HepG2 (cell line): ENCODE results near the gene KRT82. TPM values are rescaled to one million over a fixed set of nuclear protein-coding genes. Genes with fewer than 3 reads are reported as not detected.

Experiments used
- ATAC-seq: fragments of 200-7000 bp; cut with Tn5 transposase; 3 replicates; pipeline ENCODE4 v1.9.1; 2020; ENCODE audit warnings: mild to moderate bottlenecking, moderate library complexity
- BruUV-seq: library from RNA; stranded (reverse); fragments of 400-500 nt; replicated peaks from 2 replicates; lab custom pipeline; 2021; lab: Mats Ljungman, UMichigan
- CTCF ChIA-PET: fragments of 300-600 bp; formaldehyde crosslinking; extraction: SDS; loops from one replicate; lab custom pipeline; 2021; ENCODE audit warnings: low total read pairs, inconsistent platforms, low intra/inter-chr PET ratio; lab: Yijun Ruan, JAX
- POLR2A ChIA-PET: fragments of 350-600 bp; sonication (Branson Sonifier 250); formaldehyde crosslinking; loops from one replicate; lab custom pipeline; 2020; ENCODE audit warnings: antibody characterized with exemption, inconsistent platforms; lab: Yijun Ruan, JAX
- DNase-seq: peaks from one replicate; pipeline ENCODE4 v3.0.0-alpha.2; 2015; ENCODE audit warnings: low spot score
- FAIRE-seq: peaks from 3 replicates; lab custom pipeline; 2011; peaks lifted over from hg19 to GRCh38; lab: Jason Lieb, UNC
- H2AFZ ChIP-seq: one replicate; pipeline ENCODE4 v1.6.1; 2011; ENCODE audit warnings: low read length, inconsistent platforms
- H3K27ac ChIP-seq: fragments of 300-600 bp; 3 replicates; pipeline ENCODE4 v1.8.0; 2011; ENCODE audit warnings: mixed run types, mild to moderate bottlenecking, mixed read lengths, low read length, inconsistent platforms; ENCODE audit not compliant: insufficient read depth; ENCODE audit errors: extremely low read length
- H3K27me3 ChIP-seq, 2 experiments: fragments of 200-600 bp in 1 of 2; 2 replicates in 1 of 2; 3 replicates in 1 of 2; pipeline versions ENCODE4 v1.6.0 to v1.8.0; 2011; ENCODE audit warnings: low read length in 2 of 2, mild to moderate bottlenecking in 2 of 2, moderate library complexity in 2 of 2, inconsistent platforms in 1 of 2; ENCODE audit not compliant: insufficient read depth in 2 of 2, control insufficient read depth in 1 of 2
- H3K36me3 ChIP-seq, 2 experiments: fragments of 200-600 bp in 1 of 2; replicated peaks in 1 of 2; 2 replicates in 1 of 2; 3 replicates in 1 of 2; pipeline versions ENCODE4 v1.5.1 to v1.8.0; 2011; ENCODE audit warnings: low read length in 2 of 2, inconsistent platforms in 1 of 2; ENCODE audit not compliant: insufficient read depth in 2 of 2, control insufficient read depth in 1 of 2
- H3K4me1 ChIP-seq: 2 replicates; pipeline ENCODE4 v1.5.1; 2012; ENCODE audit warnings: low read length, inconsistent platforms; ENCODE audit not compliant: insufficient read depth
- H3K4me2 ChIP-seq: 2 replicates; pipeline ENCODE4 v1.6.0; 2011; ENCODE audit warnings: low read depth, low read length, inconsistent platforms
- H3K4me3 ChIP-seq, 3 experiments: fragments of 200-600 bp in 1 of 3; sonication (generic), shearing (Covaris generic) in 1 of 3; replicated peaks in 1 of 3; 2 replicates each; pipeline ENCODE4 v1.5.1; 2011 to 2016; ENCODE audit warnings: low read length in 3 of 3, inconsistent platforms in 2 of 3, low read depth in 2 of 3, mild to moderate bottlenecking in 2 of 3, control low read depth in 1 of 3, mixed read lengths in 1 of 3; ENCODE audit not compliant: insufficient read depth in 1 of 3
- H3K79me2 ChIP-seq: one replicate; pipeline ENCODE4 v1.6.1; 2011; ENCODE audit warnings: low read length, inconsistent platforms; ENCODE audit not compliant: insufficient read depth
- H3K9ac ChIP-seq: 2 replicates; pipeline ENCODE4 v1.6.0; 2011; ENCODE audit warnings: mild to moderate bottlenecking, low read depth, low read length, inconsistent platforms; ENCODE audit not compliant: insufficient read depth
- H3K9me3 ChIP-seq: 2 replicates; pipeline ENCODE4 v1.5.1; 2012; ENCODE audit warnings: mild to moderate bottlenecking, low read length
- H4K20me1 ChIP-seq: 2 replicates; pipeline ENCODE4 v1.6.0; 2011; ENCODE audit warnings: inconsistent platforms, mild to moderate bottlenecking, low read length, moderate library complexity; ENCODE audit not compliant: insufficient read depth
- ARNTL ChIP-seq: sonication (generic); formaldehyde crosslinking; IDR thresholded peaks from 2 replicates; pipeline ENCODE4 v1.4.0; 2020; ENCODE audit warnings: mild to moderate bottlenecking, missing genetic modification reagents
- CBFB ChIP-seq: sonication (generic); formaldehyde crosslinking; IDR thresholded peaks from 2 replicates; pipeline ENCODE4 v1.4.0; 2020; ENCODE audit warnings: missing genetic modification reagents
- CCAR2 ChIP-seq: fragments of 200-400 bp; formaldehyde crosslinking; optimal IDR thresholded peaks from 2 replicates; pipeline ENCODE3; 2018; ENCODE audit warnings: low read depth, mild to moderate bottlenecking, low read length, moderate library complexity
- MEF2D ChIP-seq: sonication (generic); formaldehyde crosslinking; IDR thresholded peaks from 2 replicates; pipeline ENCODE4 v1.5.1; 2020; ENCODE audit warnings: mild to moderate bottlenecking, missing genetic modification reagents
- POGZ ChIP-seq: sonication (generic); formaldehyde crosslinking; IDR thresholded peaks from 2 replicates; pipeline ENCODE4 v1.4.0; 2020; ENCODE audit warnings: mild to moderate bottlenecking, missing genetic modification reagents
- SAP130 ChIP-seq: IDR thresholded peaks from 2 replicates; pipeline ENCODE4 v1.6.1; 2016; ENCODE audit warnings: low read depth
- SP1 ChIP-seq, 2 experiments: fragments of 450-650 bp in 1 of 2; sonication (generic) in 1 of 2; formaldehyde crosslinking in 1 of 2; IDR thresholded peaks; 2 replicates each; pipeline versions ENCODE4 v1.4.0 to v1.6.1; 2016 to 2020; ENCODE audit warnings: missing genetic modification reagents in 1 of 2
- SP4 ChIP-seq: sonication (generic); formaldehyde crosslinking; IDR thresholded peaks from 2 replicates; pipeline ENCODE4 v1.8.1; 2023; ENCODE audit warnings: mild to moderate bottlenecking, missing genetic modification reagents
- SPEN ChIP-seq: sonication (generic); formaldehyde crosslinking; IDR thresholded peaks from 2 replicates; pipeline ENCODE4 v1.5.1; 2020; ENCODE audit warnings: low read depth, mild to moderate bottlenecking, missing genetic modification reagents
- TCF12 ChIP-seq, 2 experiments: fragments of 450-650 bp in 1 of 2; sonication (generic) in 1 of 2; formaldehyde crosslinking in 1 of 2; IDR thresholded peaks; 2 replicates each; pipeline versions ENCODE4 v1.6.1 to v1.8.0; 2017 to 2022; ENCODE audit warnings: antibody characterized with exemption in 1 of 2, mild to moderate bottlenecking in 1 of 2, missing genetic modification reagents in 1 of 2, moderate library complexity in 1 of 2
- ZBTB7B ChIP-seq: sonication (generic); formaldehyde crosslinking; IDR thresholded peaks from 2 replicates; pipeline ENCODE4 v1.4.0; 2020; ENCODE audit warnings: missing genetic modification reagents
- ZNF354B ChIP-seq: sonication (generic); formaldehyde crosslinking; IDR thresholded peaks from 2 replicates; pipeline ENCODE4 v1.8.0; 2022; ENCODE audit warnings: mild to moderate bottlenecking, missing genetic modification reagents
- ZSCAN12 ChIP-seq: sonication (generic); formaldehyde crosslinking; IDR thresholded peaks from 2 replicates; pipeline ENCODE4 v1.9.0; 2021; ENCODE audit warnings: mild to moderate bottlenecking, missing genetic modification reagents
- WGBS: methylation state at CpG from one replicate; pipeline ENCODE4 v1.1.6; 2017; ENCODE audit warnings: low lambda C conversion rate; 5-methylcytosine and 5-hydroxymethylcytosine counted together
- in situ Hi-C: cut with HindIII; loops from 2 replicates; pipeline ENCODE4 v1.10.0; 2017; ENCODE audit warnings: low pct_unique_long_range_greater_than_20kb; ENCODE audit not compliant: extremely low pct_ligation_motif_present
- intact Hi-C: fragments of 100-400 bp; cut with micrococcal nuclease; formaldehyde crosslinking; loops from one replicate; pipeline ENCODE4 v1.10.0; 2022; ENCODE audit not compliant: unreplicated experiment
- polyA plus RNA-seq, 8 experiments: library from polyadenylated mRNA; depleted of rRNA in 3 of 8; stranded (reverse) in 7 of 8; unstranded in 1 of 8; fragments of >200 nt; fragmentation: Illumina TruSeq in 4 of 8; extraction: Trizol in 4 of 8; gene quantifications; 2 replicates each; pipeline versions ENCODE4 v1.2.1 to v1.2.3, GENCODE V29; 2011 to 2016; ENCODE audit warnings: low read depth in 4 of 8, missing spikeins in 1 of 8, mixed read lengths in 1 of 8; ENCODE audit not compliant: insufficient read depth in 1 of 8
- total RNA-seq, 5 experiments: library from RNA; depleted of rRNA; stranded (reverse); fragments of >200 nt; fragmentation: Illumina TruSeq; extraction: Trizol; gene quantifications; 2 replicates each; pipeline ENCODE4 v1.2.3, GENCODE V29; 2016; ENCODE audit warnings: low read depth in 1 of 5
- TF ChIP-seq, protein P1 (sequence below): sonication (generic); formaldehyde crosslinking; IDR thresholded peaks from 2 replicates; pipeline ENCODE4 v1.8.0; 2022; ENCODE audit warnings: mild to moderate bottlenecking, missing genetic modification reagents, moderate library complexity

Gene KRT82
- total and polyA plus RNA-seq, 2 of the 13 experiments (the other 11 are each of a cell fraction or from before 2014, with no cell fraction given) = not detected

- intact Hi-C loops (no loop called here), in situ Hi-C loops (no loop called here)
- H3K79me2 ChIP-seq = no peaks in the 10 kb centered on the region
- CTCF ChIA-PET = no interaction called here
- H3K27me3 ChIP-seq = peaks cover 0 to 1% of the 10 kb centered on the region in 2 experiments; a peak in 2 of 5 replicates
- BruUV-seq = no TSS peak
- peaks cover 13% of the 10 kb centered on the region for H3K4me1 ChIP-seq
- H4K20me1 ChIP-seq = no peaks in the 10 kb centered on the region
- H3K4me3 ChIP-seq = no peak overlapping the region
- H3K4me2 ChIP-seq = no peak overlapping the region
- POLR2A ChIA-PET = no interaction called here
- no peaks in the 10 kb centered on the region for H3K9me3 ChIP-seq
- ATAC-seq = peak; percentile 26; the same call in 2 of the 3 replicates
- no peaks in the 10 kb centered on the region for H3K36me3 ChIP-seq
- TF ChIP-seq ARNTL (CRISPR knock-in tag) = no peak
- TF ChIP-seq POGZ (CRISPR knock-in tag) = no peak
- no peak for TF ChIP-seq ZSCAN12 (CRISPR knock-in tag)
- no peak for TF ChIP-seq TCF12 (IDR thresholded peaks at IDR 0.05)
- TF ChIP-seq TCF12 (CRISPR knock-in tag; IDR thresholded peaks at IDR 0.05) = no peak
- TF ChIP-seq MEF2D (CRISPR knock-in tag) = no peak
- no peak for TF ChIP-seq SP1 (IDR thresholded peaks at IDR 0.05)
- TF ChIP-seq SP1 (CRISPR knock-in tag; IDR thresholded peaks at IDR 0.05) = no peak
- TF ChIP-seq, protein P1, sequence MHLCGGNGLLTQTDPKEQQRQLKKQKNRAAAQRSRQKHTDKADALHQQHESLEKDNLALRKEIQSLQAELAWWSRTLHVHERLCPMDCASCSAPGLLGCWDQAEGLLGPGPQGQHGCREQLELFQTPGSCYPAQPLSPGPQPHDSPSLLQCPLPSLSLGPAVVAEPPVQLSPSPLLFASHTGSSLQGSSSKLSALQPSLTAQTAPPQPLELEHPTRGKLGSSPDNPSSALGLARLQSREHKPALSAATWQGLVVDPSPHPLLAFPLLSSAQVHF = no peak
- TF ChIP-seq CCAR2 = no peak
- no peak for TF ChIP-seq SAP130 (CRISPR knock-in tag)
- TF ChIP-seq ZBTB7B (CRISPR knock-in tag) = no peak
- no peak for TF ChIP-seq CBFB (CRISPR knock-in tag)
- no peak for TF ChIP-seq SP4 (CRISPR knock-in tag)
- no peak for TF ChIP-seq SPEN (CRISPR knock-in tag)
- TF ChIP-seq ZNF354B = no peak
- no peak for DNase-seq
- H2AFZ ChIP-seq = no peak overlapping the region
- H3K27ac ChIP-seq = no peak overlapping the region
- no peak overlapping the region for H3K9ac ChIP-seq
- 53% methylated on average over 3 of the region's 5 CpGs for WGBS
- FAIRE-seq = no peak
Measured at GRCh38 chr12:52440821-52441319, 34.7 kb upstream of the KRT82 start.
